Neural progenitor cell (in vitro differentiated cells): Measurements from ENCODE around the gene CRBN. TPM values are rescaled to one million over a fixed set of nuclear protein-coding genes. Genes with fewer than 3 reads are reported as not detected.
A peak's percentile ranks its signal among the peaks of the same experiment; 100 is the strongest.

Experiments
- DNase-seq: peaks from one replicate; pipeline ENCODE4 v3.0.0-alpha.2; 2016; ENCODE audit warnings: low spot score
- H2AFZ ChIP-seq: fragments of 200-600 bp; sonication (generic); replicated peaks from 2 replicates; pipeline ENCODE4 v1.6.1; 2016; ENCODE audit warnings: antibody characterized with exemption
- H3F3A ChIP-seq: fragments of 200-600 bp; sonication (generic); 2 replicates; pipeline ENCODE4 v1.6.1; 2016; ENCODE audit warnings: antibody characterized with exemption, low read depth
- H3K27ac ChIP-seq: fragments of 200-600 bp; sonication (generic); 2 replicates; pipeline ENCODE4 v1.5.1; 2016; ENCODE audit warnings: mild to moderate bottlenecking
- H3K27me3 ChIP-seq: fragments of 200-600 bp; sonication (generic); 2 replicates; pipeline ENCODE4 v1.6.1; 2016; ENCODE audit warnings: mild to moderate bottlenecking, moderate library complexity
- H3K36me3 ChIP-seq: fragments of 200-600 bp; sonication (generic); 2 replicates; pipeline ENCODE4 v1.5.1; 2016
- H3K4me1 ChIP-seq: fragments of 200-600 bp; sonication (generic); 2 replicates; pipeline ENCODE4 v1.6.1; 2016; ENCODE audit warnings: mixed run types
- H3K4me2 ChIP-seq: fragments of 200-600 bp; sonication (generic); 2 replicates; pipeline ENCODE4 v1.6.1; 2016
- H3K4me3 ChIP-seq: fragments of 200-600 bp; sonication (generic); 2 replicates; pipeline ENCODE4 v1.5.1; 2016
- H3K79me2 ChIP-seq: fragments of 200-600 bp; sonication (generic); 2 replicates; pipeline ENCODE4 v1.6.1; 2016; ENCODE audit warnings: low read depth
- H3K9ac ChIP-seq: fragments of 200-600 bp; sonication (generic); 2 replicates; pipeline ENCODE4 v1.6.1; 2016
- H3K9me3 ChIP-seq: fragments of 200-600 bp; sonication (generic); 2 replicates; pipeline ENCODE4 v1.5.1; 2016; ENCODE audit warnings: low read depth
- H4K20me1 ChIP-seq: fragments of 200-600 bp; sonication (generic); 2 replicates; pipeline ENCODE4 v1.6.1; 2016; ENCODE audit warnings: low read depth
- H3K27ac Mint-ChIP-seq: 3 replicates; pipeline ENCODE4 v1.8.0; 2021; ENCODE audit warnings: mixed read lengths
- H3K27me3 Mint-ChIP-seq: 2 replicates; pipeline ENCODE4 v1.8.0; 2022; ENCODE audit warnings: low read depth, mild to moderate bottlenecking, inconsistent platforms, moderate library complexity, mixed read lengths; ENCODE audit not compliant: insufficient read depth
- H3K36me3 Mint-ChIP-seq: 3 replicates; pipeline ENCODE4 v1.8.0; 2021; ENCODE audit warnings: mixed read lengths
- H3K4me1 Mint-ChIP-seq: 3 replicates; pipeline ENCODE4 v1.8.0; 2021; ENCODE audit warnings: mixed read lengths
- H3K4me3 Mint-ChIP-seq: 3 replicates; pipeline ENCODE4 v1.8.0; 2021; ENCODE audit warnings: mild to moderate bottlenecking, moderate library complexity, mixed read lengths
- H3K9me3 Mint-ChIP-seq: 3 replicates; pipeline ENCODE4 v1.8.0; 2020; ENCODE audit warnings: mixed read lengths
- CTCF ChIP-seq: fragments of 200-600 bp; sonication (generic); IDR thresholded peaks from 2 replicates; pipeline ENCODE4 v1.5.1; 2017; ENCODE audit warnings: antibody characterized with exemption, mild to moderate bottlenecking
- EZH2 ChIP-seq: fragments of 200-600 bp; sonication (generic); IDR thresholded peaks from 2 replicates; pipeline ENCODE4 v1.6.1; 2017; ENCODE audit warnings: antibody characterized with exemption, mild to moderate bottlenecking, moderate library complexity
- EZH2phosphoT487 ChIP-seq: fragments of 200-600 bp; sonication (generic); IDR thresholded peaks from 2 replicates; pipeline ENCODE4 v1.6.1; 2017; ENCODE audit warnings: antibody characterized with exemption
- total RNA-seq: library from RNA; depleted of rRNA; stranded (reverse); fragments of >200 nt; gene quantifications from 2 replicates; pipeline ENCODE4 v1.2.3, GENCODE V29; 2015; ENCODE audit warnings: low replicate concordance

The CRBN gene
- 78.0 and 84.6 TPM in 2 replicates for total RNA-seq

GRCh38 chr3:3179407-3180094, at the start of gene CRBN:
Gene CRBN, minus strand, starts transcription at chr3:3179691. Its CDS starts 4 bp downstream, at chr3:3179687.
- H4K20me1 ChIP-seq, result peaks cover 37% of the 10 kb centered on the region
- H3K27me3 ChIP-seq, result peaks cover 24% of the 10 kb centered on the region
- peak within 1 kb of the TSS; percentile 79 for H3K4me3 ChIP-seq
- TF ChIP-seq EZH2 (peak; percentile 29), CTCF (peak; percentile 91), EZH2phosphoT487 (no peak)
- Mint-ChIP-seq H3K4me1 (peaks cover 14% of the 10 kb centered on the region), H3K36me3 (peaks cover 1% of the 10 kb centered on the region), H3K9me3 (no peaks in the 10 kb centered on the region), H3K4me3 (peak within 1 kb of the TSS; percentile 94), H3K27me3 (no peaks in the 10 kb centered on the region), H3K27ac (peak within 1 kb of the TSS; percentile 39)
- H3K9ac ChIP-seq, result peak within 1 kb of the TSS; percentile 85
- H3K4me2 ChIP-seq, result peak within 1 kb of the TSS; percentile 87
- H3K27ac ChIP-seq, result no peak within 1 kb of the TSS
- peak; percentile 93 for DNase-seq
- peaks cover 11% of the 10 kb centered on the region for H3K4me1 ChIP-seq
- H3K36me3 ChIP-seq, result no peaks in the 10 kb centered on the region
- peaks cover 43% of the 10 kb centered on the region for H3K79me2 ChIP-seq
- peak within 1 kb of the TSS; percentile 95 for H2AFZ ChIP-seq
- no peaks in the 10 kb centered on the region for H3K9me3 ChIP-seq
- H3F3A ChIP-seq, result no peaks in the 10 kb centered on the region

DNA sequence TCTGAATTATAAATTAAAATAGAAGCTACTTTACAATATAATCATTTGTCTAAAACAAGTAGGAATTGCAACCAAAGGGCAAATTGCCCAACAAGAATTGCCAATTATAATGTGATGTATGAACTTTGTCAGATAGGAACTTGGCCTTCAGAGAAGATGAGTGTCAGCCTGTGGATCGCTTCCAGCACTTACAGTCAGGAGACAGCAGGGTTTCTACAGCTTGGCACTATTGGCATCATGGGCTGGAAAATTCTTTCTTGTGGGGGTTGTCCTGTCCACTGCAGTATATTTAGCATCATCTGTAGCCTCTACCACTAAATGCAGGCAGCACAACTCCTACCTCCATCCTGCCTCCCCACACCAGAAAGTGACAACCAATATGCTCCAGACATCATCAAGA, 48.1 kb upstream of the CRBN start:
- Mint-ChIP-seq H3K9me3 (no peaks in the 10 kb centered on the region), H3K27me3 (no peaks in the 10 kb centered on the region)

DNA sequence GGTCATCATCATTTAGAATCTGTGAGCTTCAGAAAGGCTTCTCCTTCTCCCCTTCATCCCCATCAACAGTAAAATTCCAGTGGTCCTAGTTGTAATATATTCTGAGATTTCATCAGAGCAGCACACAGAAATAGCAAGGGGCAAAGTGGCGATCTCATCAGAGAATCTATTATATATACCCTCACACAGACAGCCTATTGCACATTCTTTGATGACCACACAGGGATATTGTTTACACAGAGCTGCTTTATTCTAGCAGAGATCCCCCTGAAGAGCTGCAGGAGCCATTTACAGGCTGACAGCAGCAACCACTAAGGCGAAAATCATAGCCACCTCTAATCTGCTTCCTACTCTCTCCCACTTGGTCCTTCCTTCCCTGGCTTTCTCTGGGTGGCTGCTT, 42.0 kb upstream of the CRBN start:
- TF ChIP-seq EZH2, result no peak
- no peak for TF ChIP-seq EZH2phosphoT487
- no peak for TF ChIP-seq CTCF
- Histone ChIP-seq H3K4me1 (no peaks in the 10 kb centered on the region), H3K79me2 (no peaks in the 10 kb centered on the region), H2AFZ (no peak overlapping the region), H3K27me3 (no peaks in the 10 kb centered on the region), H4K20me1 (no peaks in the 10 kb centered on the region), H3K4me2 (no peak overlapping the region), H3K9me3 (no peaks in the 10 kb centered on the region), H3K27ac (no peak overlapping the region), H3K9ac (no peak overlapping the region), H3K36me3 (no peaks in the 10 kb centered on the region), H3K4me3 (no peak overlapping the region), H3F3A (no peaks in the 10 kb centered on the region)
- Mint-ChIP-seq H3K4me3 (no peak overlapping the region), H3K4me1 (no peaks in the 10 kb centered on the region), H3K36me3 (no peaks in the 10 kb centered on the region), H3K27me3 (no peaks in the 10 kb centered on the region), H3K9me3 (no peaks in the 10 kb centered on the region), H3K27ac (no peak overlapping the region)
- DNase-seq, result no peak

More for the DNA sequence above, 48.1 kb upstream of the CRBN start:
- DNase-seq, result no peak
- no peaks in the 10 kb centered on the region for H3K27me3 ChIP-seq
- no peaks in the 10 kb centered on the region for H3K79me2 ChIP-seq
- no peak overlapping the region for H3K9ac ChIP-seq
- H4K20me1 ChIP-seq, result no peaks in the 10 kb centered on the region
- TF ChIP-seq EZH2, result no peak
- no peak for TF ChIP-seq EZH2phosphoT487
- TF ChIP-seq CTCF, result no peak
- no peaks in the 10 kb centered on the region for H3F3A ChIP-seq
- H3K4me3 ChIP-seq, result no peak overlapping the region
- H3K4me1 ChIP-seq, result no peaks in the 10 kb centered on the region
- H3K9me3 ChIP-seq, result no peaks in the 10 kb centered on the region
- no peak overlapping the region for H2AFZ ChIP-seq
- Mint-ChIP-seq H3K36me3 (no peaks in the 10 kb centered on the region), H3K27ac (no peak overlapping the region), H3K4me1 (no peaks in the 10 kb centered on the region), H3K4me3 (no peak overlapping the region)
- no peaks in the 10 kb centered on the region for H3K36me3 ChIP-seq
- H3K4me2 ChIP-seq, result no peak overlapping the region
- no peak overlapping the region for H3K27ac ChIP-seq
